Type B pancreatic cell (in vitro differentiated cells): ENCODE data around the gene SMC6. TPM values are rescaled to one million over a fixed set of nuclear protein-coding genes. Genes with fewer than 3 reads are reported as not detected.

Source experiments
- DNase-seq: peaks from one replicate; pipeline ENCODE4 v3.0.0; 2021; ENCODE audit warnings: mixed read lengths; ENCODE audit not compliant: unreplicated experiment; ENCODE audit errors: extremely low spot score
- H3K27ac Mint-ChIP-seq: 2 replicates; pipeline ENCODE4 v1.8.0; 2021; ENCODE audit warnings: mild to moderate bottlenecking, mixed read lengths
- H3K27me3 Mint-ChIP-seq: 2 replicates; pipeline ENCODE4 v1.8.0; 2021; ENCODE audit warnings: mixed read lengths
- H3K36me3 Mint-ChIP-seq: 2 replicates; pipeline ENCODE4 v1.8.0; 2021; ENCODE audit warnings: mixed read lengths
- H3K4me1 Mint-ChIP-seq: one replicate; pipeline ENCODE4 v1.8.0; 2021; ENCODE audit warnings: mixed read lengths; ENCODE audit not compliant: unreplicated experiment
- H3K4me3 Mint-ChIP-seq: 2 replicates; pipeline ENCODE4 v1.8.0; 2021; ENCODE audit warnings: mild to moderate bottlenecking, mixed read lengths
- H3K9me3 Mint-ChIP-seq: 2 replicates; pipeline ENCODE4 v1.8.0; 2021; ENCODE audit warnings: mixed read lengths
- CTCF ChIP-seq: fragments of 200-600 bp; sonication (generic); conservative IDR thresholded peaks from 2 replicates; pipeline ENCODE4 v1.5.0; 2021; ENCODE audit warnings: antibody characterized with exemption, mild to moderate bottlenecking
- total RNA-seq: library from RNA; stranded (reverse); gene quantifications from 2 replicates; pipeline ENCODE4 v1.2.1, GENCODE V29; 2021; ENCODE audit warnings: low replicate concordance

Gene SMC6
- total RNA-seq, 1 donor from 2014 or later = 30.5 TPM

GRCh38 chr2:17795309-17795708, 41.7 kb upstream of the SMC6 start:
- no peak for DNase-seq
- no peak for TF ChIP-seq CTCF
- Mint-ChIP-seq H3K27ac (no peak overlapping the region), H3K4me1 (peaks cover 18% of the 10 kb centered on the region), H3K9me3 (no peaks in the 10 kb centered on the region), H3K4me3 (no peak overlapping the region), H3K36me3 (no peaks in the 10 kb centered on the region), H3K27me3 (peaks cover 34% of the 10 kb centered on the region)

- no peak for TF ChIP-seq CTCF
- no peak overlapping the region for H3K27ac Mint-ChIP-seq
- H3K27me3 Mint-ChIP-seq = peaks cover 29% of the 10 kb centered on the region
- peaks cover 14% of the 10 kb centered on the region for H3K4me1 Mint-ChIP-seq
- no peaks in the 10 kb centered on the region for H3K36me3 Mint-ChIP-seq
- no peak overlapping the region for H3K4me3 Mint-ChIP-seq
- no peaks in the 10 kb centered on the region for H3K9me3 Mint-ChIP-seq
- DNase-seq = no peak
Measured at GRCh38 chr2:17793803-17794354, 40.3 kb upstream of the SMC6 start.

- no peak for TF ChIP-seq CTCF
- Mint-ChIP-seq H3K9me3 (no peaks in the 10 kb centered on the region), H3K4me3 (no peak overlapping the region)
Measured at GRCh38 chr2:17793296-17793695, 39.7 kb upstream of the SMC6 start.

GRCh38 chr2:17792515-17792914, 38.9 kb upstream of the SMC6 start:
- no peak for DNase-seq
- no peak for TF ChIP-seq CTCF
- Mint-ChIP-seq H3K36me3 (no peaks in the 10 kb centered on the region), H3K27me3 (peaks cover 29% of the 10 kb centered on the region), H3K9me3 (no peaks in the 10 kb centered on the region), H3K27ac (no peak overlapping the region), H3K4me3 (no peak overlapping the region), H3K4me1 (peaks cover 19% of the 10 kb centered on the region)

More at GRCh38 chr2:17793296-17793695, 39.7 kb upstream of the SMC6 start:
- H3K27ac Mint-ChIP-seq = no peak overlapping the region
- H3K27me3 Mint-ChIP-seq = peaks cover 29% of the 10 kb centered on the region
- H3K36me3 Mint-ChIP-seq = no peaks in the 10 kb centered on the region
- DNase-seq = no peak
- peaks cover 19% of the 10 kb centered on the region for H3K4me1 Mint-ChIP-seq

GRCh38 chr2:17791817-17792130, 38.2 kb upstream of the SMC6 start:
- no peaks in the 10 kb centered on the region for H3K36me3 Mint-ChIP-seq
- no peak for DNase-seq
- H3K27me3 Mint-ChIP-seq = peaks cover 29% of the 10 kb centered on the region
- no peak overlapping the region for H3K4me3 Mint-ChIP-seq
- no peaks in the 10 kb centered on the region for H3K9me3 Mint-ChIP-seq
- no peak overlapping the region for H3K27ac Mint-ChIP-seq
- H3K4me1 Mint-ChIP-seq = peaks cover 19% of the 10 kb centered on the region
- no peak for TF ChIP-seq CTCF
